HEK293 (cell line): ENCODE results near the gene ZSWIM4.
A peak's percentile ranks its signal among the peaks of the same experiment; 100 is the strongest.

Experiments used
- AEBP2 ChIP-seq: fragments of 450-650 bp; formaldehyde crosslinking; IDR thresholded peaks from 2 replicates; pipeline ENCODE4 v1.5.1; 2016; ENCODE audit warnings: missing biosample characterization, missing genetic modification characterization, borderline replicate concordance
- INSM2 ChIP-seq: fragments of 450-650 bp; formaldehyde crosslinking; IDR thresholded peaks from 2 replicates; pipeline ENCODE4 v1.5.1; 2016; ENCODE audit warnings: missing biosample characterization, missing genetic modification characterization
- KLF1 ChIP-seq: fragments of 450-650 bp; formaldehyde crosslinking; IDR thresholded peaks from 2 replicates; pipeline ENCODE4 v1.5.1; 2016; ENCODE audit warnings: missing biosample characterization, missing genetic modification characterization
- KLF8 ChIP-seq: fragments of 450-650 bp; formaldehyde crosslinking; IDR thresholded peaks from 2 replicates; pipeline ENCODE4 v1.5.1; 2016; ENCODE audit warnings: missing biosample characterization, missing genetic modification characterization
- PBX3 ChIP-seq: sonication (generic); formaldehyde crosslinking; IDR thresholded peaks from 2 replicates; pipeline ENCODE4 v1.8.1; 2022; ENCODE audit warnings: mild to moderate bottlenecking, moderate library complexity, missing genetic modification reagents
- RBAK ChIP-seq: fragments of 450-650 bp; formaldehyde crosslinking; IDR thresholded peaks from 2 replicates; pipeline ENCODE4 v1.5.1; 2016; ENCODE audit warnings: missing biosample characterization, missing genetic modification characterization
- TSHZ1 ChIP-seq: fragments of 450-650 bp; formaldehyde crosslinking; IDR thresholded peaks from 2 replicates; pipeline ENCODE4 v1.5.1; 2016; ENCODE audit warnings: missing biosample characterization, missing genetic modification characterization, borderline replicate concordance
- ZBTB48 ChIP-seq: fragments of 450-650 bp; formaldehyde crosslinking; IDR thresholded peaks from 2 replicates; pipeline ENCODE4 v1.5.1; 2016; ENCODE audit warnings: missing biosample characterization, missing genetic modification characterization
- ZEB2 ChIP-seq: fragments of 450-650 bp; formaldehyde crosslinking; IDR thresholded peaks from 2 replicates; pipeline ENCODE4 v1.5.1; 2016; ENCODE audit warnings: missing biosample characterization, missing genetic modification characterization
- ZNF184 ChIP-seq: fragments of 450-650 bp; IDR thresholded peaks from 2 replicates; pipeline ENCODE4 v1.5.1; 2018; ENCODE audit warnings: missing biosample characterization, mild to moderate bottlenecking, missing genetic modification characterization
- ZNF24 ChIP-seq: fragments of 450-650 bp; formaldehyde crosslinking; IDR thresholded peaks from 2 replicates; pipeline ENCODE4 v1.5.1; 2016; ENCODE audit warnings: missing biosample characterization, missing genetic modification characterization
- ZNF280D ChIP-seq: fragments of 450-650 bp; formaldehyde crosslinking; IDR thresholded peaks from 2 replicates; pipeline ENCODE4 v1.5.1; 2016; ENCODE audit warnings: missing biosample characterization, missing genetic modification characterization
- ZNF366 ChIP-seq: fragments of 450-650 bp; formaldehyde crosslinking; conservative IDR thresholded peaks from 2 replicates; pipeline ENCODE4 v1.5.1; 2016; ENCODE audit warnings: missing biosample characterization, missing genetic modification characterization
- ZNF37A ChIP-seq: fragments of 450-650 bp; IDR thresholded peaks from 2 replicates; pipeline ENCODE4 v1.5.1; 2018; ENCODE audit warnings: missing biosample characterization, missing genetic modification characterization
- ZNF404 ChIP-seq: fragments of 450-650 bp; formaldehyde crosslinking; IDR thresholded peaks from 2 replicates; pipeline ENCODE4 v1.5.1; 2017; ENCODE audit warnings: missing biosample characterization, missing genetic modification characterization
- ZNF473 ChIP-seq: fragments of 450-650 bp; formaldehyde crosslinking; IDR thresholded peaks from 2 replicates; pipeline ENCODE4 v1.5.1; 2017; ENCODE audit warnings: missing biosample characterization, missing genetic modification characterization
- ZNF48 ChIP-seq: fragments of 450-650 bp; formaldehyde crosslinking; IDR thresholded peaks from 2 replicates; pipeline ENCODE4 v1.5.1; 2016; ENCODE audit warnings: missing biosample characterization, missing genetic modification characterization
- ZNF513 ChIP-seq: fragments of 450-650 bp; IDR thresholded peaks from 2 replicates; pipeline ENCODE4 v1.5.1; 2018; ENCODE audit warnings: missing biosample characterization, missing genetic modification characterization
- ZNF548 ChIP-seq: fragments of 450-650 bp; formaldehyde crosslinking; IDR thresholded peaks from 2 replicates; pipeline ENCODE4 v1.5.1; 2016; ENCODE audit warnings: missing biosample characterization, missing genetic modification characterization
- ZNF555 ChIP-seq: fragments of 450-650 bp; formaldehyde crosslinking; conservative IDR thresholded peaks from 2 replicates; pipeline ENCODE4 v1.5.1; 2017; ENCODE audit warnings: missing biosample characterization, mild to moderate bottlenecking, missing genetic modification characterization, inconsistent platforms
- ZNF558 ChIP-seq: fragments of 450-650 bp; formaldehyde crosslinking; IDR thresholded peaks from 2 replicates; pipeline ENCODE4 v1.5.1; 2016; ENCODE audit warnings: missing biosample characterization, missing genetic modification characterization
- ZNF596 ChIP-seq: fragments of 450-650 bp; IDR thresholded peaks from 2 replicates; pipeline ENCODE4 v1.5.0; 2018; ENCODE audit warnings: missing biosample characterization, mild to moderate bottlenecking, missing genetic modification characterization, moderate library complexity
- ZNF639 ChIP-seq: fragments of 450-650 bp; formaldehyde crosslinking; IDR thresholded peaks from 2 replicates; pipeline ENCODE4 v1.5.1; 2016; ENCODE audit warnings: missing biosample characterization, missing genetic modification characterization
- ZNF707 ChIP-seq: fragments of 450-650 bp; formaldehyde crosslinking; IDR thresholded peaks from 2 replicates; pipeline ENCODE4 v1.5.1; 2016; ENCODE audit warnings: missing biosample characterization, missing genetic modification characterization
- ZXDB ChIP-seq: fragments of 450-650 bp; formaldehyde crosslinking; IDR thresholded peaks from 2 replicates; pipeline ENCODE4 v1.5.1; 2016; ENCODE audit warnings: missing biosample characterization, missing genetic modification characterization

Gene ZSWIM4

GRCh38 chr19:13847407-13848339 lies 52.4 kb downstream of the ZSWIM4 start (continued):
- TF ChIP-seq ZNF184 (tag by site-specific recombination) (no peak), ZNF280D (tag by site-specific recombination) (0 out of 2 replicates have a peak, but pooled peaks have one; percentile 38), ZNF37A (tag by site-specific recombination) (no peak), ZNF596 (tag by site-specific recombination) (no peak), ZEB2 (no peak; the same call in 1 of the 2 replicates), ZNF555 (tag by site-specific recombination) (no peak), TSHZ1 (tag by site-specific recombination) (no peak), ZXDB (tag by site-specific recombination) (0 out of 2 replicates have a peak, but pooled peaks have one; percentile 23), ZNF558 (tag by site-specific recombination) (peak; percentile 51; the same call in 1 of the 2 replicates), ZNF473 (tag by site-specific recombination) (no peak), ZNF513 (0 out of 2 replicates have a peak, but pooled peaks have one; percentile 4), PBX3 (no peak), ZNF24 (tag by site-specific recombination) (peak; percentile 90), ZNF548 (no peak), ZNF366 (tag by site-specific recombination) (peak; percentile 57), KLF8 (tag by site-specific recombination) (peak; percentile 53), KLF1 (peak; percentile 77), ZNF48 (tag by site-specific recombination) (no peak), ZNF639 (tag by site-specific recombination) (peak; percentile 83; the same call in 1 of the 2 replicates), ZNF404 (no peak), RBAK (tag by site-specific recombination) (no peak), ZNF707 (tag by site-specific recombination) (no peak), INSM2 (tag by site-specific recombination) (peak; percentile 34; the same call in 1 of the 2 replicates), ZBTB48 (tag by site-specific recombination) (peak; percentile 60), AEBP2 (tag by site-specific recombination) (no peak)
